A549 (cell line): Measurements from ENCODE around the gene ESRRB. TPM values are rescaled to one million over a fixed set of nuclear protein-coding genes. Genes with fewer than 3 reads are reported as not detected.

Experiments
- ATAC-seq, 2 experiments: fragments of 200-7000 bp in 1 of 2; fragments of >200 bp in 1 of 2; cut with Nextera tagmentation in 1 of 2; cut with Tn5 transposase in 1 of 2; 3 replicates each; pipeline versions ENCODE4 v1.8.0 to v1.9.1; 2018 to 2020; ENCODE audit warnings: mild to moderate bottlenecking in 1 of 2, moderate library complexity in 1 of 2
- CTCF ChIA-PET: fragments of 300-600 bp; sonication (Branson Sonifier 250); formaldehyde crosslinking; extraction: SDS; loops from one replicate; lab custom pipeline; 2021; ENCODE audit warnings: antibody characterized with exemption, inconsistent platforms; lab: Yijun Ruan, JAX
- POLR2A ChIA-PET: fragments of 350-600 bp; formaldehyde crosslinking; extraction: SDS; loops from one replicate; lab custom pipeline; 2021; ENCODE audit warnings: antibody characterized with exemption, inconsistent platforms; lab: Yijun Ruan, JAX
- DNase-seq, 2 experiments: peaks; one replicate each; pipeline versions ENCODE4 v3.0.0 to v3.0.0-alpha.2; 2011 to 2016; ENCODE audit warnings: low read depth in 1 of 2, low spot score in 1 of 2
- FAIRE-seq: peaks from 2 replicates; lab custom pipeline; 2011; peaks lifted over from hg19 to GRCh38; lab: Jason Lieb, UNC
- H3K27ac ChIP-seq, 2 experiments: fragments of >200 bp; sonication (Bioruptor Twin); formaldehyde crosslinking; 3 replicates each; pipeline ENCODE4 v1.5.1; 2016 to 2017
- H3K4me1 ChIP-seq: fragments of >200 bp; sonication (Bioruptor Twin); formaldehyde crosslinking; 3 replicates; pipeline ENCODE4 v1.6.1; 2016
- H3K4me2 ChIP-seq: fragments of >200 bp; sonication (Bioruptor Twin); formaldehyde crosslinking; 3 replicates; pipeline ENCODE4 v1.6.1; 2016
- H3K4me3 ChIP-seq: fragments of >200 bp; sonication (Bioruptor Twin); formaldehyde crosslinking; 3 replicates; pipeline ENCODE4 v1.5.1; 2016
- H3K9me3 ChIP-seq: fragments of >200 bp; sonication (Bioruptor Twin); formaldehyde crosslinking; 3 replicates; pipeline ENCODE4 v1.6.1; 2016
- BHLHE40 ChIP-seq: IDR thresholded peaks from 2 replicates; pipeline ENCODE4 v1.6.1; 2012; ENCODE audit warnings: low read depth, low read length, inconsistent platforms
- CBX8 ChIP-seq: fragments of 200-600 bp; sonication (generic); IDR thresholded peaks from 2 replicates; pipeline ENCODE4 v1.6.1; 2016
- FOSL2 ChIP-seq, 2 experiments: fragments of 450-650 bp in 1 of 2; fragments of >200 bp in 1 of 2; sonication (Bioruptor Twin) in 1 of 2; formaldehyde crosslinking; IDR thresholded peaks; 2 replicates each; pipeline versions ENCODE4 v1.5.0 to v1.6.1; 2016 to 2020; ENCODE audit warnings: mild to moderate bottlenecking in 1 of 2, moderate library complexity in 1 of 2
- FOXS1 ChIP-seq: fragments of 250-450 bp; sonication (Bioruptor Pico); IDR thresholded peaks from 2 replicates; pipeline ENCODE4 v1.5.0; 2020; ENCODE audit warnings: mild to moderate bottlenecking, moderate library complexity
- HEYL ChIP-seq: fragments of 250-450 bp; sonication (Bioruptor Pico); IDR thresholded peaks from 2 replicates; pipeline ENCODE4 v1.8.0; 2021; ENCODE audit warnings: mild to moderate bottlenecking, moderate library complexity
- HOXA7 ChIP-seq: fragments of 250-450 bp; sonication (Bioruptor Pico); IDR thresholded peaks from 2 replicates; pipeline ENCODE4 v1.5.0; 2020; ENCODE audit warnings: mild to moderate bottlenecking, moderate library complexity
- HOXB13 ChIP-seq: fragments of 250-450 bp; sonication (Bioruptor Pico); IDR thresholded peaks from 2 replicates; pipeline ENCODE4 v1.5.0; 2020; ENCODE audit warnings: low read depth, mild to moderate bottlenecking, moderate library complexity
- JUNB ChIP-seq: fragments of >200 bp; sonication (Bioruptor Twin); formaldehyde crosslinking; IDR thresholded peaks from 2 replicates; pipeline ENCODE4 v1.6.1; 2016
- KDM1A ChIP-seq: fragments of 200-600 bp; sonication (generic); IDR thresholded peaks from 2 replicates; pipeline ENCODE4 v1.6.1; 2016; ENCODE audit warnings: low read depth, mild to moderate bottlenecking
- KDM5A ChIP-seq: fragments of 200-600 bp; sonication (generic); IDR thresholded peaks from 2 replicates; pipeline ENCODE4 v1.6.1; 2016; ENCODE audit warnings: antibody characterized with exemption, mild to moderate bottlenecking
- MAFK ChIP-seq: fragments of 450-650 bp; IDR thresholded peaks from 2 replicates; pipeline ENCODE4 v1.6.1; 2014; ENCODE audit not compliant: partially characterized antibody
- MYC ChIP-seq: IDR thresholded peaks from 2 replicates; pipeline ENCODE4 v1.6.1; 2012; ENCODE audit warnings: mild to moderate bottlenecking, inconsistent platforms, low read length, improper control_type of control experiment, borderline replicate concordance
- NPAS2 ChIP-seq: fragments of 250-450 bp; sonication (Bioruptor Pico); IDR thresholded peaks from 2 replicates; pipeline ENCODE4 v1.8.0; 2022; ENCODE audit warnings: mild to moderate bottlenecking, moderate library complexity, borderline replicate concordance
- PHF8 ChIP-seq: fragments of 200-600 bp; sonication (generic); IDR thresholded peaks from 2 replicates; pipeline ENCODE4 v1.6.1; 2016; ENCODE audit warnings: low read depth, mild to moderate bottlenecking, antibody characterized with exemption, moderate library complexity, borderline replicate concordance
- POLR2AphosphoS2 ChIP-seq: conservative IDR thresholded peaks from 2 replicates; pipeline ENCODE4 v1.6.1; 2012; ENCODE audit warnings: low read length, improper control_type of control experiment, inconsistent platforms
- RCOR1 ChIP-seq: fragments of 150-350 bp; IDR thresholded peaks from 2 replicates; pipeline ENCODE4 v1.6.1; 2014; ENCODE audit warnings: antibody characterized with exemption, low read length, low read depth
- RNF2 ChIP-seq: fragments of 200-600 bp; sonication (generic); IDR thresholded peaks from 2 replicates; pipeline ENCODE4 v1.6.1; 2016; ENCODE audit warnings: low read depth, mild to moderate bottlenecking, antibody characterized with exemption, moderate library complexity, borderline replicate concordance
- TFCP2L1 ChIP-seq: fragments of 250-450 bp; sonication (Bioruptor Pico); IDR thresholded peaks from 2 replicates; pipeline ENCODE4 v1.5.0; 2021; ENCODE audit warnings: mild to moderate bottlenecking
- TP53 ChIP-seq: fragments of 250-450 bp; sonication (Bioruptor Pico); IDR thresholded peaks from 2 replicates; pipeline ENCODE4 v1.5.0; 2021; ENCODE audit warnings: mild to moderate bottlenecking, moderate library complexity
- ZSCAN20 ChIP-seq: fragments of 250-450 bp; sonication (Bioruptor Pico); IDR thresholded peaks from 2 replicates; pipeline ENCODE4 v1.8.0; 2022; ENCODE audit warnings: mild to moderate bottlenecking, moderate library complexity
- WGBS: methylation state at CpG from one replicate; pipeline ENCODE4 v1.1.6; 2017; ENCODE audit errors: missing lambda C conversion rate; 5-methylcytosine and 5-hydroxymethylcytosine counted together
- polyA plus RNA-seq, 4 experiments: library from polyadenylated mRNA; depleted of rRNA in 3 of 4; stranded (reverse); fragments of >200 nt; fragmentation: RNase III in 1 of 4; extraction: RNeasy Plus Mini Kit Qiagen cat#74134 plus additional on column Dnase treatment in 1 of 4; gene quantifications; 2 replicates in 3 of 4; 3 replicates in 1 of 4; pipeline ENCODE4 v1.2.3, GENCODE V29; 2011 to 2017
- TF ChIP-seq, protein P1 (sequence below): fragments of 150-350 bp; IDR thresholded peaks from 2 replicates; pipeline ENCODE4 v1.6.1; 2014; ENCODE audit warnings: low read depth, mild to moderate bottlenecking, low read length
- TF ChIP-seq, protein P2 (sequence below): IDR thresholded peaks from 2 replicates; pipeline ENCODE4 v1.6.1; 2012
- TF ChIP-seq, protein P3 (sequence below): fragments of >200 bp; sonication (Bioruptor Twin); formaldehyde crosslinking; IDR thresholded peaks from 3 replicates; pipeline ENCODE4 v1.6.1; 2016

Gene ESRRB
- polyA plus RNA-seq, 2 of the 4 experiments (the other 2 are of a cell fraction) = 0.15 to 0.19 TPM

DNA sequence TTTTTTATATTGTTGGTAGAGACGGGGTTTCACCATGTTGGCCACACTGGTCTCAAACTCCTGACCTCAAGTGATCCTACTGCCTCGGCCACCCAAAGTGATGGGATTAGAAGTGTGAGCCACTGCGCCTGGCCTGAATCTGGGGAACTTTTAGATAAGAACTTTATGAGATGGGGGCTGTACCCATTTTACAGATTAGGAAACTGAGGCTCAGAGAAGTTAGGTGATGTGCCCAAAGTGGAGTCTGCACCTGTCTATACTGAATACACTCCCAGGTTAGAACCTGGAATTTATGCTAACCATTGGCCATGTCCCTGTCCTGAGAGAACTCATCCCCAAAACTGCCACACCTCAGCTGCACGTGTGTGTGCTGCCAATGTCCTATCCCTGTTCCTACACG lies 81.9 kb downstream of the ESRRB start:
- TF ChIP-seq POLR2AphosphoS2 (no peak), ZSCAN20 (CRISPR knock-in tag) (no peak), CBX8 (no peak), HOXA7 (CRISPR knock-in tag) (no peak), FOXS1 (no peak)
- TF ChIP-seq, protein P1, sequence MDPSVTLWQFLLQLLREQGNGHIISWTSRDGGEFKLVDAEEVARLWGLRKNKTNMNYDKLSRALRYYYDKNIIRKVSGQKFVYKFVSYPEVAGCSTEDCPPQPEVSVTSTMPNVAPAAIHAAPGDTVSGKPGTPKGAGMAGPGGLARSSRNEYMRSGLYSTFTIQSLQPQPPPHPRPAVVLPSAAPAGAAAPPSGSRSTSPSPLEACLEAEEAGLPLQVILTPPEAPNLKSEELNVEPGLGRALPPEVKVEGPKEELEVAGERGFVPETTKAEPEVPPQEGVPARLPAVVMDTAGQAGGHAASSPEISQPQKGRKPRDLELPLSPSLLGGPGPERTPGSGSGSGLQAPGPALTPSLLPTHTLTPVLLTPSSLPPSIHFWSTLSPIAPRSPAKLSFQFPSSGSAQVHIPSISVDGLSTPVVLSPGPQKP = no peak
- ATAC-seq = no peak
- no peak for FAIRE-seq
- H3K4me3 ChIP-seq = no peak overlapping the region
- H3K4me2 ChIP-seq = no peak overlapping the region
- POLR2A ChIA-PET = no interaction called here
- CTCF ChIA-PET = interaction anchor here (1.4 kb wide), 1 partner anchor 13 kb away, joined by 4 read pairs; no protein-coding TSS in a partner anchor
- H3K4me1 ChIP-seq = no peaks in the 10 kb centered on the region
- DNase-seq = no peak
- H3K9me3 ChIP-seq = no peaks in the 10 kb centered on the region
- H3K27ac ChIP-seq = no peak overlapping the region
- 47% methylated on average over 5 of the region's 5 CpGs for WGBS

DNA sequence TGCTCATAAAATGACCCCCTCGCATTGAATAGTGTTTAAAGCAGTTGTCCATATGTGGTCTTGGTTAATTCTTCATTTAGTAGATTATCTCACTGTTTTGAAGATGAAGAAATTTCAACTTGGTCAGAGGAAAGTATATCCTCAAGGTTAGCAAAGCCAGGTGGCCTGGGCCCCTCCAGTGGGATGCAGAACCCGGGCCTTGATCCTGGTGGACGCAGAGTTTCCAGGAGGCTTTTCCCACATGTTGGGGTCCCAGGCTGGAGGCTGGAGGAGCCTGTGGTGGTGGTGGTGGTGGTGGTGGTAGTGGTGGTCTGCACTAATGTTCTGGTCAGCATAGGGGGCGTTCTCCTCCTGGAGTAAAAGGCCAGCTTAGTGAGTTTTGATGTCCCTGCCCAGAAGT lies 85.9 kb downstream of the ESRRB start:
- POLR2A ChIA-PET = no interaction called here
- ATAC-seq (no peak), DNase-seq (no peak), FAIRE-seq (no peak)
- TF ChIP-seq HEYL (CRISPR knock-in tag) (no peak), HOXB13 (CRISPR knock-in tag) (no peak), RCOR1 (no peak), NPAS2 (CRISPR knock-in tag) (no peak), TP53 (CRISPR knock-in tag) (no peak), MYC (no peak), KDM5A (no peak), TFCP2L1 (CRISPR knock-in tag) (no peak), FOSL2 (IDR thresholded peaks at IDR 0.05) (no peak), FOSL2 (CRISPR knock-in tag; IDR thresholded peaks at IDR 0.05) (no peak), FOXS1 (no peak), BHLHE40 (no peak), MAFK (no peak), RNF2 (no peak), JUNB (no peak), KDM1A (no peak), PHF8 (no peak)
- TF ChIP-seq, protein P2, sequence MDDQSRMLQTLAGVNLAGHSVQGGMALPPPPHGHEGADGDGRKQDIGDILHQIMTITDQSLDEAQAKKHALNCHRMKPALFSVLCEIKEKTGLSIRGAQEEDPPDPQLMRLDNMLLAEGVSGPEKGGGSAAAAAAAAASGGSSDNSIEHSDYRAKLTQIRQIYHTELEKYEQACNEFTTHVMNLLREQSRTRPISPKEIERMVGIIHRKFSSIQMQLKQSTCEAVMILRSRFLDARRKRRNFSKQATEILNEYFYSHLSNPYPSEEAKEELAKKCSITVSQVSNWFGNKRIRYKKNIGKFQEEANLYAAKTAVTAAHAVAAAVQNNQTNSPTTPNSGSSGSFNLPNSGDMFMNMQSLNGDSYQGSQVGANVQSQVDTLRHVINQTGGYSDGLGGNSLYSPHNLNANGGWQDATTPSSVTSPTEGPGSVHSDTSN = no peak
- TF ChIP-seq, protein P3, sequence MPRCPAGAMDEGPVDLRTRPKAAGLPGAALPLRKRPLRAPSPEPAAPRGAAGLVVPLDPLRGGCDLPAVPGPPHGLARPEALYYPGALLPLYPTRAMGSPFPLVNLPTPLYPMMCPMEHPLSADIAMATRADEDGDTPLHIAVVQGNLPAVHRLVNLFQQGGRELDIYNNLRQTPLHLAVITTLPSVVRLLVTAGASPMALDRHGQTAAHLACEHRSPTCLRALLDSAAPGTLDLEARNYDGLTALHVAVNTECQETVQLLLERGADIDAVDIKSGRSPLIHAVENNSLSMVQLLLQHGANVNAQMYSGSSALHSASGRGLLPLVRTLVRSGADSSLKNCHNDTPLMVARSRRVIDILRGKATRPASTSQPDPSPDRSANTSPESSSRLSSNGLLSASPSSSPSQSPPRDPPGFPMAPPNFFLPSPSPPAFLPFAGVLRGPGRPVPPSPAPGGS = no peak
- Histone ChIP-seq H3K27ac (no peak overlapping the region), H3K4me1 (no peaks in the 10 kb centered on the region), H3K4me2 (no peak overlapping the region), H3K9me3 (no peaks in the 10 kb centered on the region), H3K4me3 (no peak overlapping the region)
- CTCF ChIA-PET = interaction anchor here (0.6 to 1.2 kb wide), 2 partner anchors 11 to 53 kb away, joined by 3 to 4 read pairs; no protein-coding TSS in a partner anchor
- WGBS = 68% methylated on average over 4 of the region's 4 CpGs
